Fibroblast of the aortic adventitia (primary cell): Measurements from ENCODE around the gene CA4. TPM values are rescaled to one million over a fixed set of nuclear protein-coding genes. Genes with fewer than 3 reads are reported as not detected.

ENCODE experiments used
- DNase-seq: peaks from one replicate; pipeline ENCODE4 v3.0.0-alpha.2; 2010; ENCODE audit warnings: low read depth
- H3K4me3 ChIP-seq: 2 replicates; pipeline ENCODE4 v1.5.1; 2011; ENCODE audit warnings: low read depth, mild to moderate bottlenecking, control low read depth, low read length, moderate library complexity
- CTCF ChIP-seq: IDR thresholded peaks from 2 replicates; pipeline ENCODE4 v1.5.1; 2011; ENCODE audit warnings: mild to moderate bottlenecking, low read length, control low read depth, inconsistent platforms; ENCODE audit not compliant: insufficient read depth
- total RNA-seq: library from RNA; depleted of rRNA; stranded (reverse); fragments of >200 nt; gene quantifications from 2 replicates; pipeline ENCODE4 v1.2.3, GENCODE V29; 2012; ENCODE audit warnings: low replicate concordance

CA4 gene
- total RNA-seq, 1 donor = not detected

- TF ChIP-seq CTCF = no peak
These were observed 15.4 kb downstream of the CA4 start for GRCh38 chr17:60165223-60165622.

GRCh38 chr17:60165971-60166370 is 16.2 kb downstream of the CA4 start:
- TF ChIP-seq CTCF = no peak
- H3K4me3 ChIP-seq = no peak overlapping the region
- DNase-seq = no peak

More at GRCh38 chr17:60165223-60165622, 15.4 kb downstream of the CA4 start:
- DNase-seq = no peak
- no peak overlapping the region for H3K4me3 ChIP-seq

GRCh38 chr17:60167065-60167741 is 17.4 kb downstream of the CA4 start:
- TF ChIP-seq CTCF = no peak
- H3K4me3 ChIP-seq = no peak overlapping the region
- DNase-seq = peak; percentile 23

- no peak for TF ChIP-seq CTCF
- H3K4me3 ChIP-seq = no peak overlapping the region
- DNase-seq = no peak
These were observed 18.9 kb downstream of the CA4 start for GRCh38 chr17:60168654-60169053.

GRCh38 chr17:60169921-60170817 is 20.4 kb downstream of the CA4 start:
- no peak for TF ChIP-seq CTCF
- peak; percentile 53 for DNase-seq
- H3K4me3 ChIP-seq = no peak overlapping the region

- no peak for TF ChIP-seq CTCF
- DNase-seq = no peak
These were observed 21.3 kb downstream of the CA4 start for GRCh38 chr17:60170835-60171752.

More at GRCh38 chr17:60170835-60171752, 21.3 kb downstream of the CA4 start:
- no peak overlapping the region for H3K4me3 ChIP-seq
